Activated CD4-positive, alpha-beta T cell treated with anti-CD3 and anti-CD28 coated beads for 1 hour (primary cell): Measurements from ENCODE around the gene TNFAIP8.

ENCODE experiments used
- DNase-seq: peaks from one replicate; pipeline ENCODE4 v3.0.0-alpha.2; 2020

TNFAIP8 gene

DNA sequence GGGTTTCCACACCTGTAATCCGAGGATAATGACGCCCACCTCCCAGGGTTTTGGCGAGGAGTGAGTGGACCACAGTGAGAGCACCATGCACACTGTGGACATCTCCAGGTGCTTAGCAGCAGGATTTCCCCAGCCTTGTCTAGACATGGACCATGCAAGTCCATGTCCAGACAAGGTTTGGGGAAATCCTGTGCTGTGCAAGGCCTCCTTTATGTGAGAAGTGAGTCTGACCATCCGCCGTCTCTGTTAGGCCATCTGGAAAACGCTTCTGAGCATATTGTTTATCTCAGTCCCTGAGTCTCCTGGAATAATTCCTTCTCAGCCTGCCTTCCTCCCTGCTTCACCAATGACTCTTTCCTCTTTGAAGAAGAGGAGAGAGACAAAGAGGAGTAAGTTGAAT, 26.2 kb upstream of the TNFAIP8 start:
- DNase-seq = no peak

DNA sequence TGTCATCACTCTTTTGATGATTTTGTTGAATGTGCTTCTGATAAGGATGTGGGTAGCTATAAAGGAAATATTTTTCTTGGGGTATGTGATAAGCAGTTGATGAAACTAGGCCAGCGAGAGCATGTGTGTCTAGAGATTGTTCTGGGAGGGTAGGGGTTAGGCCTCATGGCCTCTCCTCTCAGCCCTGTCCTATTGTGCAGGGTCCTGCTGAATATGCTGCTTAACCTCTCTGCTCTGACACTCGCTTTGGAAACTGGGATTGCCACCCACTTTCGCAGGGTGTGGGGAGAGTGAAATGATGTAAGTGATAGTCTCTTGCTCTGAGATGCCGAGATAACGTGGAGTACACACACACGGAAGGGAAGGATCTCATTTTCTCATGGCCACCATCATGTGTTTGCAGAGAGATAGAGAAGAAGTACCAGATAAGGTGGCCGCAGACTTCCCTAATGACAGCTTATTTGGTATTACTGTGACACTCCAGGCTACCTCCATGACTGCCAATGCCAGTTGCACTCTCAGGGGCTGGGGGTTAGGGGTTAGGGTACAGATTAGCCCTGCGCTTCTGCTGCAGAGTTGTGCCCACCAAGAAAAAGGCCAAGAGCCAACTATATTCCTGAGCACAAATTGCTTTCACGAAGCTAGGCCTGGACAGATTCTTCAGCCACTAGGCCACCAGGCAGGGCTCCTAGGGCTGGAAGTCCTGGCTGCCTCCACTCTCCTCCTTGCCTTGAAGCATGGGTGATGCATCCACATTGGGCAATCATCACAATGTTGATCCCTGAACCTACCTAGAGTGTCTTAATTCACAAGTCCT, 25.2 kb upstream of the TNFAIP8 start:
- DNase-seq = no peak

DNA sequence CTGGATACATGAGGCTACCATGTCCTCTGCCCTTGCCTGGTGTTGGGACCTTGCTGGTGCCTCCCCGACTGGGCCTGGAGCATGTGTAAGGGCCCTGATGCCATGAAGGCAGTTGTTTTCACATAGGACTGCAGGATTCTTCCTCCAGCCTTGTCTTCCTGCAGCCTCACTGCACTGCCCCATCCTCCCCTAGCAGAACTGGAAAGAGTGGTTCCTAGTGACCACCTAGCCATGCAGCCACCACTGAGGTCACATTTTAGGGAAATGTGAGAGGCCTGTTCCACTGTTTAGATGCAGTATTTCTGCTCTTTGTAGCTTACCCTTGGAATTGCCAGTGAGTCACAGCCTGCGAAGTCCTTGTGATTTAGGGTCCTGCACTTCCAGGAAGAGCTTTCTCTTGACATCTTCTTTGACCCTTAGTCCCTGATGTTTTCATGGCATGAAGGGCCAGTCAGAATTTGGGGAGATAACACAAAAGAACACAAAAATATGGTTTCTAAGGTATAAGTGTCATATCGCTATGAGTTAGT, 24.2 kb upstream of the TNFAIP8 start:
- no peak for DNase-seq

DNA sequence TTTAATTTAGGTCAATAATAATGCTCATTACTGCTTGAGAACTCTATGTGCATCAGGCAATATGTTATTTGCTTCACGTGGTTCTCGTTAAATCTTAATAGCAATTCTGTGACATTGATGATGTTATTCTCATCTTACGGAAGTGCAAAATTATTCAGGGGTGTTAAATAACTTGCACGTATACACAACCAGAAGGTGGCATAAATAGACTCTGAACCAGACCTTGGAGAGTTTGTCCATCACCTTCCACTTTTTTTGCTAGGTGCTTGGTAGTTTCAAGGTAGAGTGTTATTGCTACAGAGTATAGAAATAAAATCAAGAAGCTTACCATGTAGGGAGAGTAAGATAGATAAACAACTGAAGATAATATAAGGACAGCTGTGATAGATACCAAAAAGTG, 23.6 kb upstream of the TNFAIP8 start:
- DNase-seq = no peak

DNA sequence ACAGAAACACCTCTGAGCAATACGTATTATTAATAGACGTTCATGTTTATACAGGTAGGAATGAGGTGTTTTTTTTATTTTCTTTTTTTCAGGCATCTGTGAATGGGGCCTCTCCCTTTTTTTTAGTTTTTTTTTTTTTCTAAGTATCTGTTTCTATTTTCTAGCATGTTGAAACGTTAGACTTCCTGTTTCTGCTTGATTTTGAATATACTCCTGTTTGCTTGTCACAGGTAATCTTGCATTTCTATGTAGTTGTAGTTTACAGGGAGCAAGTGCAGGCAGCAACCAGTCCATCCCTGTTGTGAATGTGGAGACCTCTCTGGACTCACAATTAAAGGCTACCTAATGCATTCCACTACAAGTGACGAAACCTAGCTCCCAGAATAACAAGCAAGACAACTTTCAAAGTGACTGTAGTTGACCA, 22.8 kb upstream of the TNFAIP8 start:
- DNase-seq = no peak

DNA sequence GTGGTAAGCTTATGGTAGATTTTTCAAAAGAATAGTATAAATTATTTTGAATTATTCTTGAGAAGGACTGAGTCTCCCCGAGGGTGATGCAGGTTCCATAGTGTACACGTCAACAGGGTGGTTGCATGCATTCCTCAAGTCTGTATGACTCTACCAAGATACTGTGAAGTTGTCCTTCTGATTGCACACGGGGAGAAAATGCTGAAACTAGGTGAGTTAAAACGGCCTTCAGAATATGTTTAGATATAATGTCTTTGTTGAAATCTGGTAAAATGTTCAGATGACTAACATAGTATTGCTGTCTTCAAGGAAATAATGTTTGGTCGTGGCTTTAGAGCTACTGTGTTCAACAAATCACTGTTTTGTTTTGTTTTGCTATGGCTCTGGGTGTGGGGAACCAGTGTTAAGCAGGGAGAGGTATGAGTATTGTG, 22.4 kb upstream of the TNFAIP8 start:
- no peak for DNase-seq

DNA sequence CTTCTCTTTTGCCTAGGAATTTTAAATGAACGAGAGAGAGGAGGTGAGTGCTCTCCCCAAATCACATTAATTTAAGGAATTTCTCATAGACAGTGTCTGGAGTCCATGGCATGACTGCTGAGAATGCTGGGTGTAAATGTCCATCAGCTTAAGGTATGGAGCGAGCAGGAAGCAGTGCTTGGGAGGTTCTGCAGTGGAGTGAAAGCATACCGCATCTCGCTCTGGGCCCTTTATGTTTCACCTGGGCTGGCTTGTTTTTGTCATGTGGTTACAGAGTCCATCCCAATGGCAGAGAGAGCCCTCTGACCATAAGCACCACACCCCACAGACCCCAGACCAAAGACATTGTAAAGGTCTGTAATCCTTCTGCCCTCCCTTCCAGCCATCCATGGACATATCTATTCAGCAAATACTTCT, 20.6 kb upstream of the TNFAIP8 start:
- DNase-seq = no peak

DNA sequence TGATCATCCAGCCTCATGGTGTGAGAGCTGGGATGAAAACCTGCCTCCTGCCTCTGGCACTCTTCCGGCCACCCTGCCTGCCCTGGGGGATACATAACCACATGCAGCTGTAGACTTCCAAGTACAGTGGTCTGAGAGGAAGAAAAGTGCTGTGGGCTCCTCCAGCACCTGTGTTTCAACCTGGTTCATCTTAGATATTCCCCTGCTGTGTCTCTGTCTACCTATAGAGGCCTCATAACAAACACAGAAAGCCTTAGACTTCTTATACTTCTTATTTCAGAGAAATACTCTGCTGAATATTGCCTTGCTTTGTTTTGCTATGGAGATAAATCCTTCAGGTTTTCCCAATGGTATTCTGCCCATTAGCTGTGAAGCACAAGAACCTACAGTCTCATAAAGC, 19.6 kb upstream of the TNFAIP8 start:
- no peak for DNase-seq

DNA sequence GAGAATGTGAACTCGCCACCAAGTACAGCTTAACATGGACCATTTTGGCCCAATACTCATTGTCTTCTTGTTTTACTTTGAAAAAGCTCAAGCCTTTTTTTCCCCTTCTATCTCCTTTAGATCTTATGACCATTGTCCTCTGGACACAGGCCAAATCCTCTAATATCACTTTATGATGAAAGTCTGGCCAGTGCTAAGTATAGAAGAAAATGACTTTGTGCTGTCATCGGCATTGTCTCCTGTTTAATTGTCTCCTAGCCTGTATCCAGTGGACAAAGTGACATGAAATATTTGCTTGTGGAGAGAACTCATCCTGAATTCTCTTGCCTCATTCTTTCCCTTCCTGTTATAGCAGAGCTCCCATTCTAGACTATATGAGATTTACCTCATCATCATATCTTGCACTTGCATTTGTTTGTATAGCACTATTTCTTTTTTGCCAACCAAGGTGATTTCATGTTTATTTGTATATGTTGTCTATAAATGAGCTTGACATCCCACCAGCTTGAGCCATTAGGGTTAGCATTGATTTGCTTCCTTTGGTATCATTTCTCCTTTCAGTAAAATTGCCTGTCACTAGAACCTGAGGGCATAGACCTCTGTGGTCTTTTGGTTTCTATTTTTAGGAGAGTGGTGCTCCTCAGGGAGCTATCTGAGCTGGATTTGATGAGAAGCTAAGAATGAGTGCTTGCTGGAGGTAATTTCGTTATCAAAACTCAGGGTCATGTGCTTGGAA, 18.8 kb upstream of the TNFAIP8 start:
- DNase-seq = no peak

DNA sequence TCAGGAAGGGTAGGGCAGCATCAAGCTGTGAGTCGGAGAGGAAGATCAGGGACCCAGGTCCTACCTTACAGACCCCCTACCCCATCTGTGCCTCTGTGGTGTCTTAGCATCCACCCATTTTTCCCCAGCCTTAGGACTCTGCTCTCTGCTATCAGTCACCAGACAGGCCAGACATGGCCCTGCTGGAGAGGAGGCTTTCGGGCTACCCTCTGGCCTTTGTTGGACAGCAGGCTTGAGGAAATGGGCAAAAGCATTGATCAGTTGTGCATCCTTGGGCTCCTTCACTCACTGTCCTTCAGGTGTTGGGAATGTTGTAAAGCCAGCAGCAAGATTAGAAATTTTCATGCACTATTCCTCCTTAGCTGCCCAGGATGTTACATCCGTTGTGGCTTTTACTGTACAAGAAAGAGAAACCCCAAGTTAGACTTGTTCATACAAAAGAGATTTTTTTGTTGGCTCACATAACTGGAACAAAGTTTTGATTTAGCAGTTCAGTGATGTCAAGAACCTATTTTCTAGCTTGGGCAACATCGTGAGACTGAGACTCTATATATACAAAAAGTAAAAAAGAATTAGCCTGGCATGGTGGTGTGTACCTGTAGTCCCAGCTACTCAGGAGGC, 17.4 kb upstream of the TNFAIP8 start:
- no peak for DNase-seq

DNA sequence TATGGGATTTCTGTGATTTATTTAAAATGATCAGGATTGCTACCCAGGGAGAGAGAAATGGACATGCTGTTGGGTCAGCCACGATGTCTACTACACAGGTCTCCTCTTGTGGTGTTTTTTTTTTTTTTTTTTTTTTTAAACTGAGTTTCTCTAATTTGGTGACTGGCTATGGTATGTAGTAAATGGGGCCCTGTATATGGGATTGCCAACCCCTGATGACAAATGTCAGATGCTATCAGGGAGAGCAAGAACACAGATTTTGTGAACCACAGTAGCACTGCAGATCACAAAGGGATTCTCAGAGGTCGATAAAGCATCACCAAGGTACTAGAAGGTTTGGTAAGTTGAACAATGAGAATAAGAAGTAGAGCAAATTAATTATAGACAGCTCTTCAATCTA, 16.5 kb upstream of the TNFAIP8 start:
- no peak for DNase-seq

DNA sequence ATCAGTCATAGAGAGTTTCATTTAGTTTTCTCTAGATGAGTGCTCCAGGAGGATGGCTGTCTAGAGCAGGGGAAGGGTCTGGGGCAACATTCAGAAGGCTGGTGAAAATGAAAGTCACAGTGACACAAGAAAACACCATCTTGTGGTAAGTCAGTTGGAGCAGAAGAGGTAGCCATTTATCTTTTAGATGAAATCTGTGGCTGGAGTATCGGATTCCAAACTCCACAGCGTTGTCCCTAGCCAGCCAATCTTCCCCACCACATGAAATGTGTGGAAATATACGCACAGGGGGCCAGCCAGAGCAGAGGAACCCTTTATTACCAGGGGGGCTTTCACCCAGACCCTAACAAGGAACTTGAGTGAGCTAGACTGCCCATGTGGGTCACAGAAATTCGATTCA, 15.9 kb upstream of the TNFAIP8 start:
- no peak for DNase-seq

DNA sequence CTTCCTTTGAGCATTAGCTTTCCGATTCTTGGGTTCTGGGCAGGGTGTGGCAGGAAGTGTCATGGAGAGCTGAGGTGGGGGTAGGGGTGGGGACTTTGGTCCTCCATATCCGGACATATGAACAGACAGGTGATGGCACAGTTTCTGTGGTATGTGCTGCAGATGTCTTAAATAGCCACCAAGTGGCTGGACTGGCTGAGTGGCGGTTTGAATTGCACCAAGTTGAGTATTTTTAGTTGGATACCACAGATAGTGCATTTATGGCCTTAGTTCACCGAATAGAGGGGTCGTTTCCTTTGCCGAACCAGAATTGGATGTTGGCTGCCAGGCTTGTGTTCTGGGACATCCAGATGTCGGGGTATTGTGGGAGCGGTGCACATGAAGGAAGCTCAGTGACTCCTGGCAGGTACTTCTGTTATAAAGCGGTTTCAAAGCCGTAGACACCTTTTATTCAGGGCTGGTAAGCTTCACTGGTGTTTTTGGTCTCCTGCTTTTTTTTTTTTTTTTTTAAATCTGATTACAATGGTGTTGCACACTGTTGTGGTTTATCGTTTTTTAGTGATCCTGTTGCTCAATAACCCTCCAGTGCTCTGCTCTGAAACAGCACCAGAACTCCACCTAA, 15.1 kb upstream of the TNFAIP8 start:
- DNase-seq = no peak

DNA sequence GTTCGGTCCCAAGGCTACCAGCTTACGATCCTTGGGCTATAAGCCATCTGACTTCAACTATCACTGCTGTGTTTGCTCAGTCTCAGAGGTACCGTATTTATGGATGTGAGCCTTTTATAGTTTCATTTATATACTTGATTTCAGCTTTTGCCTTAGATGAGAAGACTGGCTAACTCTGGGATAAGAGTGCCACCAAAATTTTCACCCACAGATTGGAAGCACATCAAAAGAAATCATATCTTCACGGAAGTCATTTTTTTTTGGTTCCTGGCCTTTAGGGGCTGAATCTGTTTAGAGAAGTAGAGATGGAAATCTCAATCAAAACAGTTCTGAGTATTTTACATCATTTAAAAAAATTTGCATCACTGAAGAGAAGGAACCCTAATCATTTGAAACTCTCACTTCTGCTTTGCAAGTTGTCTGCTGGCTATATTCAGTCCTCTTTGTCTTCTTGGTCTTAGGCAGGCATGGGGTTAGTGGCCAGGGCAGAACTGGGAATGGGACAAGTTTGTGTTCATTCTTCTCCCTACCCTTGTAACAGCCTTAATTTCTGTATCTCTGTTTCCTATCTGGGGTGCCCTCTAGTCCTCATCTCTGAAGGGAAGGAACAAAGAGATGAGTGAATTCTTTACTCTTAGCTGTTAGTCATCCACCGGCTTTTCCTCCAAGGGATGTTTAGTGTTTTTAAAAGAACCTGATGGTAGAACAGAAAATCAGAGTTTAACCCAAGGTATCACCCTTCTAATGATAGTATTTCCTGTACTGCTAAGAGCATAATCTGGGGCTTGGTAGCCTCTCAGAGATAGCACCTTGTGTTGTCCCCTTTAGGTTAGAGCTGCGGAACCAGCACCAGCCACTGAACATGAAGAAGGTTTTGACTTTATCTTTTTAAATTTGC, 14.1 kb upstream of the TNFAIP8 start:
- DNase-seq = no peak

DNA sequence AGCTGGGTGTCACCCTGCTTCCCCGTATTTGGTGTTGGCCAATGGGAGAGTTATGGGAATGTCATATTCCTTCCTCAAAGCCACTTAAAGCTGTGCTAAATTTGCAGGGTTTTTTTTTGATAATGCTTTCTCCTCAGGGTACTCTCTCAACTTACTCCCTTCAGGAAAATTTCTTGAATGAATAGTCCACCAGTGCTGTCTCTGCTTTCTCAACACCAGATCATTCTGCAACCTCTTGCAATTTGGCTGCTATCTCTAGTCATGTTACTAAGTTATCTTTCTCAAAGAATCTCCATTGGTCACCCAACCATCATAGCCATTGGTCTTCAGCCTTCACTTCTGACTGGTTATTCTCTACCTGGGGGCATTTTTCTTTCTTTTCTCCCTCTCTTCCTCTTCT, 13.4 kb upstream of the TNFAIP8 start:
- DNase-seq = no peak

DNA sequence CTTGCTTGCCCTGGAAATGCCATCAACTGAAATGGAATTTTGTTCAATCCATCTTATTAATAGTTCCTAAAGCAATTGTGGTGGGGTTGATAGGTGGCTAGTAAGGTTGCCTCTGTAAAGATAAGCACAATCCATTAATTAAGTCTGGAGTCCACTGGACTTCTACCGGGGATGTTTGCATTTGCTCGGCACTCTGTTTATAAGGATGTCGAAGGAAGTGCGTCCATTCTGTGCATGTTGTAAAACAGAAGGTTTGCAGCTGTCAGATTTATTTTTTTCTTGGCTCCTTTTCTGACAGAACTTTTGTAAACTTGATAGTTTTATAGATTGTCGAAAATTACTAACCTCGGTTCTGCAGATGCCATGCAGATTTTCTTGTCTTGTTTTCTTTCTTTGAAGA, 12.8 kb upstream of the TNFAIP8 start:
- no peak for DNase-seq

DNA sequence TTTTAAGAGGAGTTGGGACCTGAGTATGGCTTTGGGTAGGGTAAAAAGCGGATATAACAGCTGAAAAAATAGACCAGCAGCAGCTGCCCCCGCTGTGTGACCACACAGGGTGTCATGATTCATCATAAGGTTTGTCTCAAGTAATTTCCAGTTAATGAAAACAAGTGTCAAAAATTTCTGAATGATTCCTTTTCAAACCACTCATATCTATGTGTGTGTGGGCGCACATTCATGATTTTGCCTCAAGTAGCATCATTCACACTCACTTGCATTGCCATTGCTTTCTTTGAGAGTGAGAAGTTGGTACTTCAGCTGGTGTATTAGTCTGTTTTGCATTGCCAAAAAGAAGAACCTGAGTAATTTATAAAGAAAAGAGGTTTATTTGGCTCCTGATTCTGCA, 12.1 kb upstream of the TNFAIP8 start:
- DNase-seq = no peak

DNA sequence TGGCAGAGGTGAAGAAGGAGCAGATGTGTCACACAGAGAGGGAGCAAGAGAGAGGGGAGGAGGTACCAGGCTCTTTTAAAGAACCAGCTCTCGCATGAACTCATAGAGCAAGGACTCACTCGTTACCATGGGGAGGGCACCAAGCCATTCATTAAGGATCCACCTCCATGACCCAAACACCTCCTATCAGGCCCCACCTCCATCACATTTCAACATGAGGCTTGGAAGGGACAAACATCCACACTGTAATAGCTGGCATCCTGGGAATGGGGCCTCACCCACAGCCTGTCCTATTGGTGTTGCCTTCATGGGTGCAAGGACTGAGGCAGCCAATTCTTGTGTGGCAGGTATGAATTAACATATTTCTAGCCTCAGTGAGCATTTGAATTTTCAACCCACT, 11.6 kb upstream of the TNFAIP8 start:
- no peak for DNase-seq

DNA sequence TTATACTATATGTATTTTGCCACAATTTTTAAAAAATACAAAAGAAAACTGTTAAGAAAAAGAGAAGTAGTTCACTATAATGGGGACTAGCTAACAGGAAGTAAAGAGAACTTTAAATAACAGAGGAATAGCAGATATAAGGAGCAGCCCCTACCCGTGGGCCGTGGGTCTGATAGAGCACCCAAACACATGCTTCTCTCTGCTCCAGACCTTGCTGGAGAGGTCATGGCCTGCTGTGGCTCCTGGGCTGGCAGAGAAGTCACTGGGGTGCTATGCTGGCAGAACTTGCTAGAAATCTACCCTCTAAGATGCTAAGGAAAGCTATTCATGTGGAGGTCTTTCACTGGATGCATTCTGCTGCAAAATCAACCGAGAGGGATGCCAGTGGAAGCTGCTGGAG, 10.0 kb upstream of the TNFAIP8 start:
- DNase-seq = no peak

DNA sequence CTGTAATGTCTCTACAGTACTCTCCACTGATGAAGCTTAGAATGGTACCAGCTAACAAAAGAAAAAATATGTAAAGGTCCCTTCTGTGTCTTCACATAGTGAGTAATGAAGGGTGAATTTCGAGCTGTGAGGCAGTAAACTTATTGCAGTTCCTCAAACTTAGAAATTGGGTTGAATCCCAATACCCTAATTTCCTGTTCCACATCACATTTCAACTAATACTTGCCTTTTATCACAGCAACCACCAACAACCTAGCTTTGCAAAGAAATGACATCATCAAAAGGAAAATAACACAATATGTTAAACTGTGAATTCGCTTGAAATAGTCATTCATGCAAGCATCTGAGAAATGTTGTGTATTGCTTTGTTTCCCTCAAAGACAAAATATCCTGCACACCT, 9.4 kb upstream of the TNFAIP8 start:
- no peak for DNase-seq

DNA sequence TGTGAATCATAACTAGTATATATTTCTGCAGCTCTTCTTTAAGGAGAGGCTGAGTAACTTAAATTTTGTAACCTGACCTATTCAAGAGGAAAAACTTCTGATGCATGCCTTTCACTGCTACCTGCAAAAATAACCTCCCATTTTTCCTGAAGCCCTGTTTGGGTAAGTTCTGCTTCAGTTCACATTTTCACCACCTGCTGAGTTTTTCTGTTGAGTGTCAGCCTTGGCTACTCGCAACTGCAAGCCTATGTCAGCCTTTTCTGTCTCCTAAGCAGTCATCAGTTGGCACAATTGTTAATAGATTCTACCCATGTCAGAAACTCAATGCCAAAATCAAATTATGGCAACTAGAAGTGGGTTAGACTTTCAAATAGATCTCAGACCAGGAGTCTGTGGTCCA, 8.2 kb upstream of the TNFAIP8 start:
- DNase-seq = no peak

DNA sequence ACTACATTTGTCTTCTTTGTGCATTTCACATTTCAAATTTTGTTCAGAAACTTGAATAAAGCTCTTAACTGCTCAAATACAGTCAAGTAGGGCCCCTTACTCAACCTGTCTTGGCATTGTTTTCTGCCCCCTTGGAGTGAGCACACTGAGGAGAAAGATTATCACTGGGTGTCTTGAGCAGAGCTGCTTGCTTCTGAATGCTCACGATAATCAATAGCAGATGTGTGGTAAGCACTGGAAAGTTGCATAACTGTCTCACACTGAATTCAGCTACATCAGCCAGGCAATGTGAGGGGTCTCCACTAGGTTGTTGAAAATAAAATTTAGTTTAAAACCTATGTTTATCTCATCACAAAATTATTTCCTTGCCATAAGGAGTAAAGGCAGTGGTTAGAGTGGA, 7.8 kb upstream of the TNFAIP8 start:
- no peak for DNase-seq
